Measurements from ENCODE around the gene NIT1. TPM values are rescaled to one million over a fixed set of nuclear protein-coding genes. Genes with fewer than 3 reads are reported as not detected.

The NIT1 gene
- total RNA-seq, 2 experiments from 2014 or later = 38.5 to 40.0 TPM

DNA sequence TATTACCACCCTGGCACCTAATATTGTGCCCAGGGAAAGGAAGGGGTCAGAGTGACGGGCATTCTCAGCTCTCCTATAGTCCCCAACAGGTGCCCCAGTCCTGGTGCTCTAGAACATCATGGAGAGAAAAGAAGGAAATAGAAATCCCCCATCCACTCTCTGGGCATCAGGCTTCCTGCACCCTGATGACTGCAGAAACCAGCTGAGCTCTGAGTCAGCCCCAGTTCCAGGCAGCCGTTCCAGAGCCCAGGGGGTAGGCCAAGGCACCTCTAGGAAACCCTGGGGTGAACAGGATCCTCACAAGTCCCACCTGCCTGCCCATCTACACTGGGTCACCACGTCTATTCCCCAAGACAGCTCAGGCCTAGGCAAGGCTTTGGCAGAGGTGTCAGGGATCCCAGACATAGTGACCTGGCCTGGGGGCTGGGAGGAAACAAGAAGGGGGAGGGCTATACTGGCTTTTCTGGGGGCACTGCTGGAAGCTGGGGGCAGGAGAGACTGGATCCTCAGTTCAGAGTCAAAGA is 29.3 kb upstream of the NIT1 start:
- H3K4me3 Mint-ChIP-seq = no peak overlapping the region
- H3K27ac Mint-ChIP-seq = no peak overlapping the region
- H3K9me3 Mint-ChIP-seq = no peaks in the 10 kb centered on the region
- H3K36me3 Mint-ChIP-seq (ENCODE audit: low read depth) = no peaks in the 10 kb centered on the region
- intact Hi-C loops (cut with micrococcal nuclease) = no loop called here
- DNase-seq (no peak), ATAC-seq (no peak)
- TF ChIP-seq, protein P1, sequence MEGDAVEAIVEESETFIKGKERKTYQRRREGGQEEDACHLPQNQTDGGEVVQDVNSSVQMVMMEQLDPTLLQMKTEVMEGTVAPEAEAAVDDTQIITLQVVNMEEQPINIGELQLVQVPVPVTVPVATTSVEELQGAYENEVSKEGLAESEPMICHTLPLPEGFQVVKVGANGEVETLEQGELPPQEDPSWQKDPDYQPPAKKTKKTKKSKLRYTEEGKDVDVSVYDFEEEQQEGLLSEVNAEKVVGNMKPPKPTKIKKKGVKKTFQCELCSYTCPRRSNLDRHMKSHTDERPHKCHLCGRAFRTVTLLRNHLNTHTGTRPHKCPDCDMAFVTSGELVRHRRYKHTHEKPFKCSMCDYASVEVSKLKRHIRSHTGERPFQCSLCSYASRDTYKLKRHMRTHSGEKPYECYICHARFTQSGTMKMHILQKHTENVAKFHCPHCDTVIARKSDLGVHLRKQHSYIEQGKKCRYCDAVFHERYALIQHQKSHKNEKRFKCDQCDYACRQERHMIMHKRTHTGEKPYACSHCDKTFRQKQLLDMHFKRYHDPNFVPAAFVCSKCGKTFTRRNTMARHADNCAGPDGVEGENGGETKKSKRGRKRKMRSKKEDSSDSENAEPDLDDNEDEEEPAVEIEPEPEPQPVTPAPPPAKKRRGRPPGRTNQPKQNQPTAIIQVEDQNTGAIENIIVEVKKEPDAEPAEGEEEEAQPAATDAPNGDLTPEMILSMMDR (IDR thresholded peaks at IDR 0.05) = no peak
- H3K27me3 Mint-ChIP-seq = no peaks in the 10 kb centered on the region
- ChIA-PET CTCF (interaction anchor here (1.0 to 1.5 kb wide), 3 partner anchors 9 to 91 kb away, joined by 3 to 5 read pairs (median 5); partner anchors contain the start of gene USF1), POLR2A (interaction anchor here (1.0 to 2.8 kb wide), 2 partner anchors 15 to 18 kb away, joined by 3 to 13 read pairs; partner anchors contain the start of gene ARHGAP30)
- peaks cover 38% of the 10 kb centered on the region for H3K4me1 Mint-ChIP-seq (ENCODE audit: low read depth)

DNA sequence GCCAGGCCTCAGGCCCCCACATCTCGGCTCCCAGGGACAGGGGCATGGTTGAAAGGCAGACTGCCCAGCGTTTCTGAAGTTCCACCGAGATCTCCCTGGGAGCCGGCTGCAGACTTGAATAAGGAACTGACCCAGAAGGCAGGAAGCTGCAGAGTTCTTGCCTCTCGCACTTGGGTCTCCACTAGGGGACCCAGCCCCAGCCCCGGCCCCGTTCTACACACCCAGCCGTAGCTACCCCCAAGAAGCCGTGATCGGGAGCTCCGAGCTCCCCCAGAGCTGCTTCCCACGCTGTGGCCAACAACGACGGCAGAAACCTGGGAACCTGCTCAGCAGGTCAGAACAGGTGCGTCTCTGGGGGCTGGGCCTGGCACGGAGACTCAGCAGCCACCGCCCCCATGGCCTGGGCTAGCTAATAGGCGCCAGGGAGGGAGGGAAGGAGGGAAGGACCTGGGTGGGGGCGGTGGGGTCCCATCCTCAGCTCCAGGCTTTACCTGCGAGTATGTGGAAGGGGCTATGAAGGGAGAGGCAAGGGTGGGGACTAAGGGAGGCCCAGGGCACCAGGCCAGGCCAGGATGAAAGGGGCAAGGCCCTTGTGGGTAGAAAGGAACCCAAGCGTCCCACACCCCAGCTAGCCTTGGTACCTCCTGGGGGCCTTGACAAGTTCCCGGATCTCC is 28.5 kb upstream of the NIT1 start, which contains the start of gene NECTIN4:
Gene NECTIN4, minus strand, starts transcription at position 308 of the 674 bp plus-strand sequence. Its CDS starts 262 bp downstream, at position 46.
- POLR2A ChIA-PET = interaction anchor here (1.0 to 2.8 kb wide), 2 partner anchors 16 to 19 kb away, joined by 3 to 13 read pairs; partner anchors contain the start of gene ARHGAP30
- intact Hi-C loops (cut with micrococcal nuclease) = no loop called here
- Mint-ChIP-seq H3K36me3 (ENCODE audit: low read depth) (no peaks in the 10 kb centered on the region), H3K4me3 (no peak within 1 kb of the TSS), H3K27ac (no peak within 1 kb of the TSS), H3K4me1 (ENCODE audit: low read depth) (peaks cover 42% of the 10 kb centered on the region), H3K27me3 (no peaks in the 10 kb centered on the region), H3K9me3 (no peaks in the 10 kb centered on the region)
- DNase-seq = no peak
- TF ChIP-seq, protein P1 (IDR thresholded peaks at IDR 0.05) = no peak
- no peak for ATAC-seq
- CTCF ChIA-PET = interaction anchor here (0.8 to 1.5 kb wide), 4 partner anchors 8 to 92 kb away, joined by 3 to 5 read pairs (median 4); partner anchors contain the start of gene USF1

DNA sequence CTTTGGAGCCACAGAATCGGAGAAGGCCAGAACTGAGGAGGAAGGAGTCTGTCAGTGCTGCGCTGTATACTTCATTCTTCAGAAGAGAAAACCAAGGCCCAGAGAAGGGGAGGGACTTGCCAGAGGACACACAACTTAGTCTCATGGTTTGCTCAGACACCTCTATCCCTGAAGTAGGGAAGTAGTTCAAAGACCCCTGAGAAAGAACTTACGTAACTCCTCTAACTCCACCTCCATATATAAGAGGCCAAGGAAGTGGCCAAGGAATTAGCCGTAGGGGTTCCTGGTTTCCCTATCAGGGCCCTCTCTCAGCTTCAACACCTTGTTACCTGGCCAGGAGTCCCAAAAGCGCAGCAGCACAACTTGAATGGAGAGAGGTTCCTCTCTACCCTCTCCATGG is 28.0 kb upstream of the NIT1 start:
- POLR2A ChIA-PET = interaction anchor here (2.8 kb wide), 1 partner anchor 19 kb away, joined by 13 read pairs; the partner anchor contains the start of gene ARHGAP30

DNA sequence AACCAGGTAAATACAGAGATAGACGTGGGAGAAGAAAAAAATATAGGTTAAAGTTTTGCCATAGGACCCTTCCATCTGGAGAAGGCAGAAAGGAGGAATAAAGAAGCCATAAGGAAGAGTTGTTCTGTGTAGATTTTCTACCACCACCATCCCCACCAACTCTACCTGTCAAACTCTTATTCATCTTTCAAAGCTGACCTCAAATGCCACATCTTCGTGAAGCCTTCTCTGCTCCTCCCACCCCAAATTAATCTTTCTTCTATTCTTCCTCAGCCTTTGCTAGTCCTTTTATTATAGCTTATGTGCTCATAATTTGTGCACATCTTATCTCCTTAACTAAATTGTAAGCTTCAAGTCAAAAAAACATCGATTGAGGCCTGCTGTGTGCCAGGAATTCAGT is 27.3 kb upstream of the NIT1 start:
- peaks cover 48% of the 10 kb centered on the region for H3K4me1 Mint-ChIP-seq (ENCODE audit: low read depth)
- CTCF ChIA-PET = interaction anchor here (1.3 kb wide), 1 partner anchor 19 kb away, joined by 3 read pairs; no protein-coding TSS in a partner anchor
- ATAC-seq (no peak), DNase-seq (no peak)
- H3K27ac Mint-ChIP-seq = no peak overlapping the region
- POLR2A ChIA-PET = interaction anchor here (2.8 kb wide), 1 partner anchor 20 kb away, joined by 13 read pairs; the partner anchor contains the start of gene ARHGAP30
- TF ChIP-seq, protein P1 (IDR thresholded peaks at IDR 0.05) = no peak
- H3K4me3 Mint-ChIP-seq = no peak overlapping the region
- H3K9me3 Mint-ChIP-seq = no peaks in the 10 kb centered on the region
- H3K36me3 Mint-ChIP-seq (ENCODE audit: low read depth) = no peaks in the 10 kb centered on the region
- H3K27me3 Mint-ChIP-seq = no peaks in the 10 kb centered on the region
- intact Hi-C loops (cut with micrococcal nuclease) = no loop called here

More for the DNA sequence above, 28.0 kb upstream of the NIT1 start:
- Mint-ChIP-seq H3K27ac (no peak overlapping the region), H3K27me3 (no peaks in the 10 kb centered on the region), H3K9me3 (no peaks in the 10 kb centered on the region), H3K4me3 (no peak overlapping the region), H3K4me1 (ENCODE audit: low read depth) (peaks cover 44% of the 10 kb centered on the region), H3K36me3 (ENCODE audit: low read depth) (no peaks in the 10 kb centered on the region)
- ATAC-seq (no peak), DNase-seq (no peak)
- TF ChIP-seq, protein P1 (IDR thresholded peaks at IDR 0.05) = no peak
- intact Hi-C loops (cut with micrococcal nuclease) = no loop called here
- CTCF ChIA-PET = interaction anchor here (0.8 to 1.2 kb wide), 3 partner anchors 7 to 45 kb away, joined by 3 to 5 read pairs (median 4); partner anchors contain the start of gene USF1
